Vagina (tissue), 2 donors: ENCODE measurements around the gene KCNK1. TPM values are rescaled to one million over a fixed set of nuclear protein-coding genes. Genes with fewer than 3 reads are reported as not detected.

Source experiments
- DNase-seq, 2 donors: peaks; one replicate each; pipeline ENCODE4 v3.0.0-alpha.2; 2017; ENCODE audit errors: extremely low spot score in 2 of 2
- H3K27ac ChIP-seq: fragments of 200-600 bp; sonication (generic); one replicate; pipeline ENCODE4 v1.5.1; 2019
- H3K27me3 ChIP-seq: fragments of 200-600 bp; sonication (generic); one replicate; pipeline ENCODE4 v1.5.1; 2019
- H3K36me3 ChIP-seq, 2 donors: fragments of 200-600 bp; sonication (generic); one replicate each; pipeline ENCODE4 v1.5.1; 2017 to 2019
- H3K4me1 ChIP-seq: fragments of 200-600 bp; sonication (generic); one replicate; pipeline ENCODE4 v1.5.1; 2019
- H3K4me3 ChIP-seq, 2 donors: fragments of 200-600 bp; sonication (generic); 1 replicate in 1 of 2; 2 replicates in 1 of 2; pipeline ENCODE4 v1.5.1; 2016 to 2019
- H3K9me3 ChIP-seq: fragments of 200-600 bp; sonication (generic); one replicate; pipeline ENCODE4 v1.5.1; 2019
- POLR2A ChIP-seq, 2 donors: fragments of 450-650 bp; IDR thresholded peaks; one replicate each; pipeline ENCODE4 v1.6.1; 2017; ENCODE audit warnings: antibody characterized with exemption in 2 of 2, mild to moderate bottlenecking in 2 of 2, moderate library complexity in 2 of 2
- POLR2AphosphoS5 ChIP-seq, 2 donors: sonication (generic); formaldehyde crosslinking; IDR thresholded peaks; one replicate each; pipeline ENCODE4 v1.9.0; 2017; ENCODE audit warnings: antibody characterized with exemption in 2 of 2, mild to moderate bottlenecking in 2 of 2, low read depth in 1 of 2; ENCODE audit not compliant: insufficient read depth in 1 of 2
- intact Hi-C: fragments of 100-400 bp; cut with DNase I; formaldehyde crosslinking; loops from one replicate; pipeline ENCODE4 v1.15.1; 2023
- total RNA-seq: library from RNA; depleted of rRNA; stranded (reverse); fragments of >200 nt; gene quantifications from one replicate; pipeline ENCODE4 v1.2.3, GENCODE V29; 2016
- TF ChIP-seq, protein P1 (sequence below), 3 experiments: fragments of 450-650 bp in 2 of 3; fragments of 200-600 bp in 1 of 3; sonication (generic) in 1 of 3; IDR thresholded peaks; one replicate each; pipeline ENCODE4 v1.5.1; 2017 to 2019; ENCODE audit warnings: antibody characterized with exemption in 3 of 3, mild to moderate bottlenecking in 2 of 3, moderate library complexity in 2 of 3

Gene KCNK1
- total RNA-seq, 1 donor from 2014 or later = 11.3 TPM

DNA sequence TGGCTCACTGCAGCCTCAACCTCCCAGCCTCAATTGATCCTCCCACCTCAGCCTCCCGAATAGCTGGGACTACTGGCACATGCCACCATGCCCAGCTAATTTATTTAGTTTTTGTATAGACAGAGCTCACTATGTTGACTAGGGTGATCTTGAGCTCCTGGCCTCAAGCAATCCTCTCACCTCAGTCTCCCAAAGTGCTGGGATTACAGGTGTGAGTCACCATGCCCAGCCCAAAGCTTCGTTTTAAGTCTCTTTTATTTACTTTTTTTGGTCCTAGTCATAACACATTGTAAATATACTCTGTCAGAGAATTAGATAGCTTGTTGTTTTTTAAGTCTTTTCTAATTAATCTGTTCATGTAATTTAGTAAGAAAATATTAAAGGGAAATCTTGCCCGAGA is 42.8 kb downstream of the KCNK1 start:
- H3K4me3 ChIP-seq = no peak overlapping the region
- no peak for DNase-seq
- no peak for TF ChIP-seq POLR2A (IDR thresholded peaks at IDR 0.05)
- no peak for TF ChIP-seq POLR2AphosphoS5 (IDR thresholded peaks at IDR 0.05; ENCODE audit: insufficient read depth in 1 of 2, low read depth in 1 of 2)
- TF ChIP-seq, protein P1, sequence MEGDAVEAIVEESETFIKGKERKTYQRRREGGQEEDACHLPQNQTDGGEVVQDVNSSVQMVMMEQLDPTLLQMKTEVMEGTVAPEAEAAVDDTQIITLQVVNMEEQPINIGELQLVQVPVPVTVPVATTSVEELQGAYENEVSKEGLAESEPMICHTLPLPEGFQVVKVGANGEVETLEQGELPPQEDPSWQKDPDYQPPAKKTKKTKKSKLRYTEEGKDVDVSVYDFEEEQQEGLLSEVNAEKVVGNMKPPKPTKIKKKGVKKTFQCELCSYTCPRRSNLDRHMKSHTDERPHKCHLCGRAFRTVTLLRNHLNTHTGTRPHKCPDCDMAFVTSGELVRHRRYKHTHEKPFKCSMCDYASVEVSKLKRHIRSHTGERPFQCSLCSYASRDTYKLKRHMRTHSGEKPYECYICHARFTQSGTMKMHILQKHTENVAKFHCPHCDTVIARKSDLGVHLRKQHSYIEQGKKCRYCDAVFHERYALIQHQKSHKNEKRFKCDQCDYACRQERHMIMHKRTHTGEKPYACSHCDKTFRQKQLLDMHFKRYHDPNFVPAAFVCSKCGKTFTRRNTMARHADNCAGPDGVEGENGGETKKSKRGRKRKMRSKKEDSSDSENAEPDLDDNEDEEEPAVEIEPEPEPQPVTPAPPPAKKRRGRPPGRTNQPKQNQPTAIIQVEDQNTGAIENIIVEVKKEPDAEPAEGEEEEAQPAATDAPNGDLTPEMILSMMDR (IDR thresholded peaks at IDR 0.05) = no peak
- H3K4me1 ChIP-seq = no peaks in the 10 kb centered on the region
- no peak overlapping the region for H3K27ac ChIP-seq
- no peaks in the 10 kb centered on the region for H3K36me3 ChIP-seq
- intact Hi-C loops = no loop called here
- H3K27me3 ChIP-seq = no peaks in the 10 kb centered on the region
- no peaks in the 10 kb centered on the region for H3K9me3 ChIP-seq

GRCh38 chr1:233657466-233657865 is 43.6 kb downstream of the KCNK1 start:
- TF ChIP-seq, protein P1 (IDR thresholded peaks at IDR 0.05) = no peak
- no peaks in the 10 kb centered on the region for H3K4me1 ChIP-seq
- H3K27ac ChIP-seq = no peak overlapping the region
- no peak for DNase-seq
- no peak overlapping the region for H3K4me3 ChIP-seq
- no peaks in the 10 kb centered on the region for H3K27me3 ChIP-seq
- no peaks in the 10 kb centered on the region for H3K9me3 ChIP-seq
- intact Hi-C loops = no loop called here
- no peaks in the 10 kb centered on the region for H3K36me3 ChIP-seq

DNA sequence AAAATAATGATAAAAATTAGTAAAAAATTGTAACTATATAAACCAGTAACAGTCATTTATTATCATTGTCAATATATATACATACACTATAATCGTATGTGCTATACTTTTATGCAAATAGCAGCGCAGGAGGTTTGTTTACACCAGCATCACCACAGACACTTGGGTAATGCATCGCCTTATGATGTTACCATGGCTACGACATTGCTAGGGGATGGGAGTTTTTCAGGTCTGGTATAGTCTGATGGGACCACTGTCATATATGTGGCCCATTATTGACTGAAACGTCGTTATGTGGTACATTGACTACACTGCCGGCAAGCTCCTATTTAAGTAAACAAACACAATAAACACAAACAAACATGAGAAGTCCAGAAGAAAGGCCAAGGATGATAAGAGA is 45.6 kb downstream of the KCNK1 start:
- Histone ChIP-seq H3K36me3 (no peaks in the 10 kb centered on the region), H3K9me3 (no peaks in the 10 kb centered on the region), H3K4me3 (no peak overlapping the region), H3K27me3 (no peaks in the 10 kb centered on the region), H3K4me1 (no peaks in the 10 kb centered on the region), H3K27ac (no peak overlapping the region)
- DNase-seq = no peak
- intact Hi-C loops = no loop called here
- no peak for TF ChIP-seq POLR2A (IDR thresholded peaks at IDR 0.05)
- TF ChIP-seq, protein P1 (IDR thresholded peaks at IDR 0.05) = no peak
- TF ChIP-seq POLR2AphosphoS5 (IDR thresholded peaks at IDR 0.05; ENCODE audit: insufficient read depth in 1 of 2, low read depth in 1 of 2) = no peak

GRCh38 chr1:233661376-233662159 is 47.7 kb downstream of the KCNK1 start:
- H3K27me3 ChIP-seq = no peaks in the 10 kb centered on the region
- no peak overlapping the region for H3K4me3 ChIP-seq
- no peak overlapping the region for H3K27ac ChIP-seq
- H3K4me1 ChIP-seq = no peaks in the 10 kb centered on the region
- intact Hi-C loops = no loop called here
- no peaks in the 10 kb centered on the region for H3K36me3 ChIP-seq
- H3K9me3 ChIP-seq = no peaks in the 10 kb centered on the region
- TF ChIP-seq, protein P1 (IDR thresholded peaks at IDR 0.05) = no peak
- no peak for TF ChIP-seq POLR2A (IDR thresholded peaks at IDR 0.05)
- TF ChIP-seq POLR2AphosphoS5 (IDR thresholded peaks at IDR 0.05; ENCODE audit: insufficient read depth in 1 of 2, low read depth in 1 of 2) = no peak
- DNase-seq = no peak

- Histone ChIP-seq H3K27me3 (no peaks in the 10 kb centered on the region), H3K4me3 (no peak overlapping the region), H3K4me1 (peaks cover under 1% of the 10 kb centered on the region), H3K9me3 (no peaks in the 10 kb centered on the region), H3K27ac (no peak overlapping the region), H3K36me3 (no peaks in the 10 kb centered on the region)
- TF ChIP-seq, protein P1 (IDR thresholded peaks at IDR 0.05) = no peak
- TF ChIP-seq POLR2AphosphoS5 (IDR thresholded peaks at IDR 0.05; ENCODE audit: insufficient read depth in 1 of 2, low read depth in 1 of 2) (no peak), POLR2A (IDR thresholded peaks at IDR 0.05) (no peak)
- intact Hi-C loops = no loop called here
- DNase-seq = no peak
Measured at GRCh38 chr1:233662575-233663304, 48.8 kb downstream of the KCNK1 start.
